Measurements from ENCODE around the gene ZBTB46.
A peak's percentile ranks its signal among the peaks of the same experiment; 100 is the strongest.

Gene ZBTB46

DNA sequence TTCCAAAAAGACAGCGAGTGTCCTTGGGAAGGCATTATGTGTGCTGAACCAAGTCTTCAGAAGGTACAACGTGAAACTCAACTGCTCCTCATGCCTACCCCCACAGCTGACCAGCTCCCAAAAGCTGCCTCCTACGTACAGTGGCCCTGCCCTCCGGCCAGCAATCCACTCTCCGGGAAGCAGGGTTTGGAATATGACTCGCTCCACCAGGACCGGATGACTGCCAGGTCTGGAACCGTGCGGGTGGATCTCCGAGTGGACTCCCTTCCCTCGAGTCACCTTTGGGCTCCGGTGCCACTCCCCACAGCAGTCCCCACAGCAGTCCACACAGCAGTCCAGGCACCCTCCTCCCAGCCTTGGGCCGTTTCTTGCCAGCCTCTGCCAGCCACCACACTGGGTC, 4.3 kb downstream of the ZBTB46 start:
- in situ Hi-C loops (cut with HindIII; ENCODE audit: low sequenced_read_pairs), result no loop called here
- TF ChIP-seq, protein P1, sequence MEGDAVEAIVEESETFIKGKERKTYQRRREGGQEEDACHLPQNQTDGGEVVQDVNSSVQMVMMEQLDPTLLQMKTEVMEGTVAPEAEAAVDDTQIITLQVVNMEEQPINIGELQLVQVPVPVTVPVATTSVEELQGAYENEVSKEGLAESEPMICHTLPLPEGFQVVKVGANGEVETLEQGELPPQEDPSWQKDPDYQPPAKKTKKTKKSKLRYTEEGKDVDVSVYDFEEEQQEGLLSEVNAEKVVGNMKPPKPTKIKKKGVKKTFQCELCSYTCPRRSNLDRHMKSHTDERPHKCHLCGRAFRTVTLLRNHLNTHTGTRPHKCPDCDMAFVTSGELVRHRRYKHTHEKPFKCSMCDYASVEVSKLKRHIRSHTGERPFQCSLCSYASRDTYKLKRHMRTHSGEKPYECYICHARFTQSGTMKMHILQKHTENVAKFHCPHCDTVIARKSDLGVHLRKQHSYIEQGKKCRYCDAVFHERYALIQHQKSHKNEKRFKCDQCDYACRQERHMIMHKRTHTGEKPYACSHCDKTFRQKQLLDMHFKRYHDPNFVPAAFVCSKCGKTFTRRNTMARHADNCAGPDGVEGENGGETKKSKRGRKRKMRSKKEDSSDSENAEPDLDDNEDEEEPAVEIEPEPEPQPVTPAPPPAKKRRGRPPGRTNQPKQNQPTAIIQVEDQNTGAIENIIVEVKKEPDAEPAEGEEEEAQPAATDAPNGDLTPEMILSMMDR (IDR thresholded peaks at IDR 0.05; ENCODE audit: low read depth, low read length), result no peak
- H3K4me3 ChIP-seq (ENCODE audit: low read depth, low read length), result no peak overlapping the region
- DNase-seq (ENCODE audit: low read depth, low spot score), result no peak

GRCh38 chr20:63825331-63826118, 5.5 kb downstream of the ZBTB46 start:
- no peak for DNase-seq (ENCODE audit: low read depth, low spot score)
- TF ChIP-seq, protein P1 (IDR thresholded peaks at IDR 0.05; ENCODE audit: low read depth, low read length), result no peak
- in situ Hi-C loops (cut with HindIII; ENCODE audit: low sequenced_read_pairs), result no loop called here
- H3K4me3 ChIP-seq (ENCODE audit: low read depth, low read length), result no peak overlapping the region

GRCh38 chr20:63823691-63824311, 7.3 kb downstream of the ZBTB46 start:
- TF ChIP-seq, protein P1 (IDR thresholded peaks at IDR 0.05; ENCODE audit: low read depth, low read length), result no peak
- DNase-seq (ENCODE audit: low read depth, low spot score), result no peak
- H3K4me3 ChIP-seq (ENCODE audit: low read depth, low read length), result no peak overlapping the region
- in situ Hi-C loops (cut with HindIII; ENCODE audit: low sequenced_read_pairs), result no loop called here

GRCh38 chr20:63822276-63822696, 8.8 kb downstream of the ZBTB46 start:
- H3K4me3 ChIP-seq (ENCODE audit: low read depth, low read length), result no peak overlapping the region
- TF ChIP-seq, protein P1 (IDR thresholded peaks at IDR 0.05; ENCODE audit: low read depth, low read length), result no peak
- in situ Hi-C loops (cut with HindIII; ENCODE audit: low sequenced_read_pairs), result no loop called here
- DNase-seq (ENCODE audit: low read depth, low spot score), result no peak

GRCh38 chr20:63821811-63822210, 9.3 kb downstream of the ZBTB46 start:
- TF ChIP-seq, protein P1 (IDR thresholded peaks at IDR 0.05; ENCODE audit: low read depth, low read length), result no peak
- H3K4me3 ChIP-seq (ENCODE audit: low read depth, low read length), result no peak overlapping the region
- in situ Hi-C loops (cut with HindIII; ENCODE audit: low sequenced_read_pairs), result no loop called here
- DNase-seq (ENCODE audit: low read depth, low spot score), result no peak

- in situ Hi-C loops (cut with HindIII; ENCODE audit: low sequenced_read_pairs), result no loop called here
- DNase-seq (ENCODE audit: low read depth, low spot score), result no peak
- TF ChIP-seq, protein P1 (IDR thresholded peaks at IDR 0.05; ENCODE audit: low read depth, low read length), result peak; percentile 29
- no peak overlapping the region for H3K4me3 ChIP-seq (ENCODE audit: low read depth, low read length)
These were observed 11.7 kb downstream of the ZBTB46 start for GRCh38 chr20:63819224-63819921.
